IMR-90 (cell line): ENCODE measurements around the gene TBC1D9. TPM values are rescaled to one million over a fixed set of nuclear protein-coding genes. Genes with fewer than 3 reads are reported as not detected.

Experiments
- ATAC-seq: fragments of 200-7000 bp; cut with Tn5 transposase; 2 replicates; pipeline ENCODE4 v1.9.1; 2020; ENCODE audit warnings: low read depth, mild to moderate bottlenecking, moderate library complexity
- BruUV-seq: library from RNA; stranded (reverse); fragments of 400-500 nt; replicated peaks from 2 replicates; lab custom pipeline; 2021; lab: Mats Ljungman, UMichigan
- CTCF ChIA-PET: fragments of 300-600 bp; formaldehyde crosslinking; extraction: SDS; loops from one replicate; lab custom pipeline; 2021; ENCODE audit warnings: antibody characterized with exemption; lab: Yijun Ruan, JAX
- POLR2A ChIA-PET: fragments of 300-600 bp; sonication (Branson Sonifier 250); formaldehyde crosslinking; loops from one replicate; lab custom pipeline; 2022; ENCODE audit warnings: antibody characterized with exemption; ENCODE audit not compliant: unreplicated experiment; lab: Charles Lee
- DNase-seq: peaks from one replicate; pipeline ENCODE4 v3.0.0; 2013
- H2AFZ ChIP-seq: replicated peaks from 2 replicates; pipeline ENCODE3; 2013; ENCODE audit warnings: low read length, mild to moderate bottlenecking; ENCODE audit not compliant: poor library complexity
- H2AK5ac ChIP-seq: 2 replicates; pipeline ENCODE4 v1.6.1; 2013; ENCODE audit warnings: low read depth, low read length, inconsistent platforms
- H2AK9ac ChIP-seq: replicated peaks from 2 replicates; pipeline ENCODE3; 2013; ENCODE audit warnings: mild to moderate bottlenecking, low read depth, low read length, moderate library complexity; ENCODE audit not compliant: poor library complexity
- H2BK120ac ChIP-seq: 2 replicates; pipeline ENCODE4 v1.6.1; 2013; ENCODE audit warnings: low read depth, low read length, inconsistent platforms
- H2BK15ac ChIP-seq: 3 replicates; pipeline ENCODE4 v1.6.1; 2013; ENCODE audit warnings: low read depth, low read length, inconsistent platforms
- H2BK20ac ChIP-seq: 2 replicates; pipeline ENCODE4 v1.6.1; 2013; ENCODE audit warnings: low read depth, mild to moderate bottlenecking, inconsistent platforms, low read length, moderate library complexity
- H2BK5ac ChIP-seq: 2 replicates; pipeline ENCODE4 v1.6.1; 2013; ENCODE audit warnings: mild to moderate bottlenecking, low read depth, low read length, inconsistent platforms; ENCODE audit not compliant: poor library complexity, severe bottlenecking
- H3K14ac ChIP-seq: replicated peaks from 2 replicates; pipeline ENCODE4 v1.6.1; 2013; ENCODE audit warnings: low read depth, low read length, inconsistent platforms
- H3K18ac ChIP-seq: 2 replicates; pipeline ENCODE4 v1.6.1; 2013; ENCODE audit warnings: low read depth, low read length, control low read depth
- H3K23ac ChIP-seq: 2 replicates; pipeline ENCODE4 v1.6.1; 2013; ENCODE audit warnings: low read depth, low read length, inconsistent platforms
- H3K27ac ChIP-seq: 2 replicates; pipeline ENCODE4 v1.5.1; 2013; ENCODE audit warnings: mild to moderate bottlenecking, control low read depth, low read length; ENCODE audit not compliant: insufficient read depth
- H3K27me3 ChIP-seq: 2 replicates; pipeline ENCODE4 v1.6.1; 2013; ENCODE audit warnings: low read length; ENCODE audit not compliant: control insufficient read depth, insufficient read depth
- H3K36me3 ChIP-seq: 2 replicates; pipeline ENCODE4 v1.6.1; 2013; ENCODE audit warnings: low read length, mixed read lengths; ENCODE audit not compliant: control insufficient read depth, insufficient read depth
- H3K4ac ChIP-seq: 2 replicates; pipeline ENCODE4 v1.6.1; 2013; ENCODE audit warnings: low read depth, low read length, inconsistent platforms
- H3K4me1 ChIP-seq: 2 replicates; pipeline ENCODE4 v1.6.1; 2013; ENCODE audit warnings: low read length, mixed read lengths; ENCODE audit not compliant: control insufficient read depth, insufficient read depth
- H3K4me2 ChIP-seq: 2 replicates; pipeline ENCODE4 v1.6.1; 2013; ENCODE audit warnings: low read depth, mild to moderate bottlenecking, control low read depth, low read length, moderate library complexity
- H3K4me3 ChIP-seq: 2 replicates; pipeline ENCODE4 v1.5.1; 2013; ENCODE audit warnings: low read depth, mild to moderate bottlenecking, control low read depth, low read length, moderate library complexity; ENCODE audit not compliant: insufficient read depth
- H3K56ac ChIP-seq: 2 replicates; pipeline ENCODE4 v1.6.1; 2013; ENCODE audit warnings: low read length, inconsistent platforms; ENCODE audit not compliant: insufficient read depth; ENCODE audit errors: extremely low read depth
- H3K79me1 ChIP-seq, 2 experiments: 2 replicates each; pipeline ENCODE4 v1.6.1; 2013; ENCODE audit warnings: low read length in 2 of 2, inconsistent platforms in 1 of 2, low read depth in 1 of 2
- H3K9ac ChIP-seq: 2 replicates; pipeline ENCODE4 v1.6.1; 2013; ENCODE audit warnings: low read depth, low read length, control low read depth
- H3K9me1 ChIP-seq: 2 replicates; pipeline ENCODE4 v1.6.1; 2013; ENCODE audit warnings: low read length, inconsistent platforms; ENCODE audit not compliant: insufficient read depth
- H3K9me3 ChIP-seq: 2 replicates; pipeline ENCODE4 v1.6.1; 2013; ENCODE audit warnings: low read length; ENCODE audit not compliant: control insufficient read depth, insufficient read depth
- H4K20me1 ChIP-seq: 2 replicates; pipeline ENCODE4 v1.6.1; 2013; ENCODE audit warnings: low read length, inconsistent platforms; ENCODE audit not compliant: insufficient read depth
- H4K5ac ChIP-seq: 2 replicates; pipeline ENCODE4 v1.6.1; 2013; ENCODE audit warnings: mild to moderate bottlenecking, low read depth, low read length, control low read depth
- H4K8ac ChIP-seq, 2 experiments: 2 replicates each; pipeline ENCODE4 v1.6.1; 2013; ENCODE audit warnings: low read depth in 2 of 2, low read length in 2 of 2, control low read depth in 1 of 2, inconsistent platforms in 1 of 2
- H4K91ac ChIP-seq: 2 replicates; pipeline ENCODE4 v1.6.1; 2013; ENCODE audit warnings: low read depth, low read length, inconsistent platforms; ENCODE audit not compliant: insufficient read depth
- BHLHE40 ChIP-seq: fragments of 150-350 bp; IDR thresholded peaks from 2 replicates; pipeline ENCODE4 v1.6.1; 2016; ENCODE audit warnings: mild to moderate bottlenecking, low read depth, low read length
- CHD1 ChIP-seq: IDR thresholded peaks from 2 replicates; pipeline ENCODE4 v1.6.1; 2012; ENCODE audit warnings: low read depth, low read length, improper control_type of control experiment
- CTCF ChIP-seq: conservative IDR thresholded peaks from 2 replicates; pipeline ENCODE4 v1.5.1; 2012; ENCODE audit warnings: mild to moderate bottlenecking, low read depth, low read length, improper control_type of control experiment
- ELK1 ChIP-seq: fragments of 150-350 bp; IDR thresholded peaks from 2 replicates; pipeline ENCODE4 v1.6.1; 2016; ENCODE audit warnings: low read depth, mild to moderate bottlenecking, low read length, moderate library complexity, borderline replicate concordance
- FOS ChIP-seq: fragments of 150-350 bp; IDR thresholded peaks from 2 replicates; pipeline ENCODE4 v1.6.1; 2016; ENCODE audit warnings: low read depth, low read length
- MAFK ChIP-seq: IDR thresholded peaks from 2 replicates; pipeline ENCODE4 v1.6.1; 2012; ENCODE audit warnings: low read depth, low read length, improper control_type of control experiment
- MAZ ChIP-seq: IDR thresholded peaks from 2 replicates; pipeline ENCODE4 v1.6.1; 2012; ENCODE audit warnings: low read depth, mild to moderate bottlenecking, low read length, improper control_type of control experiment, moderate library complexity, borderline replicate concordance
- MXI1 ChIP-seq: IDR thresholded peaks from 2 replicates; pipeline ENCODE4 v1.6.1; 2012; ENCODE audit warnings: low read depth, mild to moderate bottlenecking, low read length, moderate library complexity, borderline replicate concordance
- NFE2L2 ChIP-seq: fragments of 150-350 bp; IDR thresholded peaks from 2 replicates; pipeline ENCODE4 v1.6.1; 2016; ENCODE audit warnings: low read depth, mild to moderate bottlenecking, low read length
- RAD21 ChIP-seq: IDR thresholded peaks from 2 replicates; pipeline ENCODE4 v1.6.1; 2012; ENCODE audit warnings: low read length, improper control_type of control experiment
- RCOR1 ChIP-seq: IDR thresholded peaks from 2 replicates; pipeline ENCODE4 v1.6.1; 2012; ENCODE audit warnings: mild to moderate bottlenecking, low read length, improper control_type of control experiment; ENCODE audit not compliant: insufficient replicate concordance
- RFX5 ChIP-seq: IDR thresholded peaks from 2 replicates; pipeline ENCODE4 v1.8.0; 2012; ENCODE audit warnings: low read depth, mild to moderate bottlenecking, low read length, moderate library complexity
- SMC3 ChIP-seq: fragments of 150-350 bp; IDR thresholded peaks from 2 replicates; pipeline ENCODE4 v1.6.1; 2016; ENCODE audit warnings: low read depth, mild to moderate bottlenecking, antibody characterized with exemption, low read length, moderate library complexity
- USF2 ChIP-seq: fragments of 150-350 bp; IDR thresholded peaks from 2 replicates; pipeline ENCODE4 v1.6.1; 2017; ENCODE audit warnings: mild to moderate bottlenecking, antibody characterized with exemption, low read length, low read depth
- WGBS, 2 experiments: methylation state at CpG; one replicate each; pipeline versions ENCODE4 v1.1.5 to v1.1.7; 2013; ENCODE audit warnings: missing lambda C conversion rate in 2 of 2; ENCODE audit not compliant: insufficient read length in 1 of 2; ENCODE audit errors: extremely low coverage in 2 of 2; 5-methylcytosine and 5-hydroxymethylcytosine counted together
- dilution Hi-C: fragments of 300-500 bp; cut with HindIII; formaldehyde crosslinking; loops from one replicate; pipeline ENCODE4 v1.14.3; 2018; ENCODE audit warnings: low sequenced_read_pairs; ENCODE audit not compliant: unreplicated experiment
- in situ Hi-C: fragments of 300-500 bp; cut with MboI; formaldehyde crosslinking; loops from 3 replicates; pipeline ENCODE4 v1.14.3; 2019; ENCODE audit warnings: low sequenced_read_pairs, inconsistent platforms, mixed read lengths
- intact Hi-C: fragments of 100-400 bp; cut with micrococcal nuclease; formaldehyde crosslinking; loops from 2 replicates; pipeline ENCODE4 v1.10.0; 2022
- polyA plus RNA-seq, 3 experiments: library from polyadenylated mRNA; depleted of rRNA; stranded (reverse); fragments of >200 nt; gene quantifications; 2 replicates each; pipeline ENCODE4 v1.2.3, GENCODE V29; 2012; ENCODE audit warnings: low replicate concordance in 1 of 3
- total RNA-seq: library from RNA; depleted of rRNA; stranded (reverse); fragments of >200 nt; gene quantifications from 2 replicates; pipeline ENCODE4 v1.2.3, GENCODE V29; 2012

Gene TBC1D9
- total and polyA plus RNA-seq, 2 of the 4 experiments (the other 2 are of a cell fraction), result 11.7 to 15.2 TPM

- no peak overlapping the region; the same call in 1 of the 2 replicates for H3K9ac ChIP-seq
- no peak overlapping the region for H4K5ac ChIP-seq
- dilution Hi-C loops (no loop called here), in situ Hi-C loops (loop anchor here (10.0 to 25.0 kb wide), 2 partner anchors 243 to 596 kb away; no protein-coding TSS in a partner anchor), intact Hi-C loops (loop anchor here (5.0 kb wide), 1 partner anchor 951 kb away; no protein-coding TSS in a partner anchor)
- no peak for DNase-seq
- no peak overlapping the region for H3K56ac ChIP-seq
- no peak overlapping the region for H2AK9ac ChIP-seq
- no peak overlapping the region for H3K27ac ChIP-seq
- no TSS peak for BruUV-seq
- H3K27me3 ChIP-seq, result peaks cover 15% of the 10 kb centered on the region
- H3K9me3 ChIP-seq, result no peaks in the 10 kb centered on the region
- WGBS, 2 experiments, result 71% methylated on average over 1 of the region's 4 CpGs; no CpG with 5 or more reads in 1 of the 2 experiments
- ChIA-PET CTCF (interaction anchor here (1.2 kb wide), 1 partner anchor 234 kb away, joined by 3 read pairs; the partner anchor contains the start of gene SCOC), POLR2A (no interaction called here)
- no peaks in the 10 kb centered on the region for H3K36me3 ChIP-seq
- no peak overlapping the region for H3K14ac ChIP-seq
- no peak overlapping the region for H3K4me2 ChIP-seq
- no peaks in the 10 kb centered on the region for H3K4me1 ChIP-seq
- H2AFZ ChIP-seq, result no peak overlapping the region
- no peak overlapping the region for H2BK15ac ChIP-seq
- H4K91ac ChIP-seq, result no peak overlapping the region
- TF ChIP-seq RAD21, result no peak
- no peak for TF ChIP-seq FOS
- TF ChIP-seq ELK1, result no peak
- TF ChIP-seq RFX5, result no peak
- no peak for TF ChIP-seq MAZ
- TF ChIP-seq CTCF, result no peak
- TF ChIP-seq SMC3, result no peak
- no peak for TF ChIP-seq BHLHE40
- no peak for TF ChIP-seq NFE2L2
- TF ChIP-seq MAFK, result no peak
- TF ChIP-seq RCOR1, result no peak
- TF ChIP-seq MXI1, result no peak
- no peak for TF ChIP-seq USF2
- TF ChIP-seq CHD1, result no peak
- no peak overlapping the region for H2BK20ac ChIP-seq
- H3K4ac ChIP-seq, result no peak overlapping the region
- H2AK5ac ChIP-seq, result no peak overlapping the region
- H3K18ac ChIP-seq, result no peak overlapping the region
- H4K8ac ChIP-seq, result no peak overlapping the region
- no peak overlapping the region for H3K4me3 ChIP-seq
- H3K23ac ChIP-seq, result no peak overlapping the region
- H3K79me1 ChIP-seq, result no peaks in the 10 kb centered on the region
- no peak for ATAC-seq
- H4K20me1 ChIP-seq, result no peaks in the 10 kb centered on the region
- no peaks in the 10 kb centered on the region for H3K9me1 ChIP-seq
- H2BK5ac ChIP-seq, result no peak overlapping the region
- H2BK120ac ChIP-seq, result no peak overlapping the region
These were observed 148.3 kb downstream of the TBC1D9 start for GRCh38 chr4:140607852-140608251.
